PC-3 (cell line): ENCODE data around the gene NRDC. TPM values are rescaled to one million over a fixed set of nuclear protein-coding genes. Genes with fewer than 3 reads are reported as not detected.

Source experiments
- ATAC-seq: fragments of 200-7000 bp; cut with Tn5 transposase; 2 replicates; pipeline ENCODE4 v1.9.1; 2020; ENCODE audit warnings: mild to moderate bottlenecking, moderate library complexity
- BruUV-seq: library from RNA; stranded (reverse); fragments of 400-500 nt; replicated peaks from 2 replicates; lab custom pipeline; 2021; lab: Mats Ljungman, UMichigan
- CTCF ChIA-PET: fragments of 300-600 bp; sonication (Branson Sonifier 250); formaldehyde crosslinking; loops from one replicate; lab custom pipeline; 2022; ENCODE audit warnings: antibody characterized with exemption; lab: Charles Lee
- POLR2A ChIA-PET: fragments of 300-600 bp; sonication (Branson Sonifier 250); formaldehyde crosslinking; loops from one replicate; lab custom pipeline; 2022; ENCODE audit warnings: antibody characterized with exemption; ENCODE audit not compliant: unreplicated experiment; lab: Charles Lee
- DNase-seq: peaks from one replicate; pipeline ENCODE4 v3.0.0-alpha.2; 2015
- H2AFZ ChIP-seq: fragments of 300-600 bp; sonication (generic); 2 replicates; pipeline ENCODE4 v1.6.0; 2016; ENCODE audit warnings: antibody characterized with exemption, low read length
- H3F3A ChIP-seq: fragments of 300-600 bp; sonication (generic); one replicate; pipeline ENCODE4 v1.6.0; 2017; ENCODE audit warnings: antibody characterized with exemption, low read length, control low read depth, mild to moderate bottlenecking; ENCODE audit not compliant: unreplicated experiment
- H3K27ac ChIP-seq: fragments of 300-600 bp; sonication (generic); 2 replicates; pipeline ENCODE4 v1.5.1; 2016; ENCODE audit warnings: mild to moderate bottlenecking, low read length
- H3K27me3 ChIP-seq: fragments of 300-600 bp; sonication (generic); 2 replicates; pipeline ENCODE4 v1.6.1; 2016; ENCODE audit warnings: low read length, mixed read lengths
- H3K36me3 ChIP-seq: fragments of 300-600 bp; sonication (generic); 2 replicates; pipeline ENCODE4 v1.6.1; 2016; ENCODE audit warnings: low read depth, mixed run types, low read length, mixed read lengths
- H3K4me1 ChIP-seq: fragments of 300-600 bp; sonication (generic); 2 replicates; pipeline ENCODE4 v1.5.1; 2016; ENCODE audit warnings: low read length; ENCODE audit not compliant: insufficient read depth
- H3K4me2 ChIP-seq: fragments of 300-600 bp; sonication (generic); 2 replicates; pipeline ENCODE4 v1.6.0; 2016; ENCODE audit warnings: low read length
- H3K4me3 ChIP-seq: fragments of 300-600 bp; sonication (generic); 2 replicates; pipeline ENCODE4 v1.5.1; 2016; ENCODE audit warnings: mild to moderate bottlenecking, low read length, mixed read lengths
- H3K79me2 ChIP-seq: fragments of 300-600 bp; sonication (generic); 2 replicates; pipeline ENCODE4 v1.6.1; 2017; ENCODE audit warnings: low read length, mixed read lengths
- H3K9ac ChIP-seq: fragments of 300-600 bp; sonication (generic); 2 replicates; pipeline ENCODE4 v1.6.0; 2016; ENCODE audit warnings: mild to moderate bottlenecking, low read length
- H3K9me2 ChIP-seq: fragments of 300-600 bp; sonication (generic); replicated peaks from 2 replicates; pipeline ENCODE4 v1.6.1; 2016; ENCODE audit warnings: mixed run types, low read length, mixed read lengths
- H3K9me3 ChIP-seq: fragments of 300-600 bp; sonication (generic); 2 replicates; pipeline ENCODE4 v1.6.1; 2016; ENCODE audit warnings: low read length, mixed read lengths
- H4K20me1 ChIP-seq: fragments of 300-600 bp; sonication (generic); 2 replicates; pipeline ENCODE4 v1.6.1; 2016; ENCODE audit warnings: low read length, mixed read lengths
- EZH2 ChIP-seq: fragments of 300-600 bp; sonication (generic); IDR thresholded peaks from one replicate; pipeline ENCODE4 v1.6.1; 2017; ENCODE audit warnings: antibody characterized with exemption, mild to moderate bottlenecking, low read length; ENCODE audit not compliant: unreplicated experiment
- EZH2phosphoT487 ChIP-seq: fragments of 300-600 bp; sonication (generic); IDR thresholded peaks from 2 replicates; pipeline ENCODE4 v1.6.1; 2018; ENCODE audit warnings: mild to moderate bottlenecking, antibody characterized with exemption, low read length, borderline replicate concordance
- intact Hi-C: fragments of 100-400 bp; cut with micrococcal nuclease; formaldehyde crosslinking; loops from 2 replicates; pipeline ENCODE4 v1.9.0; 2023
- total RNA-seq: library from RNA; depleted of rRNA; stranded (reverse); fragments of >200 nt; gene quantifications from 2 replicates; pipeline ENCODE4 v1.2.3, GENCODE V29; 2014
- TF ChIP-seq, protein P1 (sequence below): fragments of 300-600 bp; sonication (generic); conservative IDR thresholded peaks from 2 replicates; pipeline ENCODE4 v1.5.1; 2017; ENCODE audit warnings: antibody characterized with exemption, low read depth, mild to moderate bottlenecking, low read length

NRDC gene
- total RNA-seq, 1 experiment from 2014 or later = 96.8 TPM

GRCh38 chr1:51784997-51785421 lies 93.5 kb downstream of the NRDC start:
- Histone ChIP-seq H3K9ac (no peak overlapping the region), H3K4me3 (no peak overlapping the region), H3K9me2 (no peaks in the 10 kb centered on the region), H3K9me3 (no peaks in the 10 kb centered on the region), H4K20me1 (no peaks in the 10 kb centered on the region), H3F3A (no peaks in the 10 kb centered on the region), H2AFZ (no peak overlapping the region), H3K79me2 (no peaks in the 10 kb centered on the region), H3K4me1 (no peaks in the 10 kb centered on the region), H3K27ac (no peak overlapping the region), H3K4me2 (no peak overlapping the region), H3K36me3 (peaks cover 40% of the 10 kb centered on the region), H3K27me3 (no peaks in the 10 kb centered on the region)
- DNase-seq (no peak), ATAC-seq (no peak)
- CTCF ChIA-PET = no interaction called here
- no TSS peak for BruUV-seq
- intact Hi-C loops = no loop called here
- POLR2A ChIA-PET = no interaction called here
- TF ChIP-seq EZH2phosphoT487 (no peak), EZH2 (no peak)
- TF ChIP-seq, protein P1, sequence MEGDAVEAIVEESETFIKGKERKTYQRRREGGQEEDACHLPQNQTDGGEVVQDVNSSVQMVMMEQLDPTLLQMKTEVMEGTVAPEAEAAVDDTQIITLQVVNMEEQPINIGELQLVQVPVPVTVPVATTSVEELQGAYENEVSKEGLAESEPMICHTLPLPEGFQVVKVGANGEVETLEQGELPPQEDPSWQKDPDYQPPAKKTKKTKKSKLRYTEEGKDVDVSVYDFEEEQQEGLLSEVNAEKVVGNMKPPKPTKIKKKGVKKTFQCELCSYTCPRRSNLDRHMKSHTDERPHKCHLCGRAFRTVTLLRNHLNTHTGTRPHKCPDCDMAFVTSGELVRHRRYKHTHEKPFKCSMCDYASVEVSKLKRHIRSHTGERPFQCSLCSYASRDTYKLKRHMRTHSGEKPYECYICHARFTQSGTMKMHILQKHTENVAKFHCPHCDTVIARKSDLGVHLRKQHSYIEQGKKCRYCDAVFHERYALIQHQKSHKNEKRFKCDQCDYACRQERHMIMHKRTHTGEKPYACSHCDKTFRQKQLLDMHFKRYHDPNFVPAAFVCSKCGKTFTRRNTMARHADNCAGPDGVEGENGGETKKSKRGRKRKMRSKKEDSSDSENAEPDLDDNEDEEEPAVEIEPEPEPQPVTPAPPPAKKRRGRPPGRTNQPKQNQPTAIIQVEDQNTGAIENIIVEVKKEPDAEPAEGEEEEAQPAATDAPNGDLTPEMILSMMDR = no peak

DNA sequence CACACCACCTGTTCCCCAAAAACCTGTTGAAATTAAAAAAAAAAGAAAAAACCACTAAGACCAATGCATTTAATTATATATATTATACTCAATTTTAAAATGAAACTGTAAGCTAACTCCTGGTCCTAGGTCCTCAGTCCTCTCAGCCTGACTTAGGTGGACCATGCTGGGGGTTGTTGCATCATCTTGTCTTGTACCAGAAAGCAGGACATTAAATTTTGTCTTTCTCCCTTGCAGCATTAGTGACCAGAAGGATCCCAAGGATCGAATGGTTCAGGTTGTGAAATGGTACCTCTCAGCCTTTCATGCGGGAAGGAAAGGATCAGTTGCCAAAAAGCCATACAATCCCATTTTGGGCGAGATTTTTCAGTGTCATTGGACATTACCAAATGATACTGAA lies 97.6 kb downstream of the NRDC start:
- CTCF ChIA-PET = no interaction called here
- Histone ChIP-seq H3K27ac (no peak overlapping the region), H3K36me3 (peaks cover 7% of the 10 kb centered on the region; the same call in 1 of the 2 replicates), H3K4me1 (no peaks in the 10 kb centered on the region), H3K9ac (no peak overlapping the region), H3F3A (no peaks in the 10 kb centered on the region), H4K20me1 (no peaks in the 10 kb centered on the region), H3K4me3 (no peak overlapping the region), H3K4me2 (no peak overlapping the region), H2AFZ (no peak overlapping the region), H3K9me3 (no peaks in the 10 kb centered on the region), H3K79me2 (no peaks in the 10 kb centered on the region), H3K27me3 (no peaks in the 10 kb centered on the region), H3K9me2 (no peaks in the 10 kb centered on the region)
- POLR2A ChIA-PET = no interaction called here
- ATAC-seq (no peak), DNase-seq (no peak)
- BruUV-seq = no TSS peak
- intact Hi-C loops = no loop called here
- no peak for TF ChIP-seq EZH2phosphoT487
- TF ChIP-seq, protein P1 = no peak
- no peak for TF ChIP-seq EZH2

DNA sequence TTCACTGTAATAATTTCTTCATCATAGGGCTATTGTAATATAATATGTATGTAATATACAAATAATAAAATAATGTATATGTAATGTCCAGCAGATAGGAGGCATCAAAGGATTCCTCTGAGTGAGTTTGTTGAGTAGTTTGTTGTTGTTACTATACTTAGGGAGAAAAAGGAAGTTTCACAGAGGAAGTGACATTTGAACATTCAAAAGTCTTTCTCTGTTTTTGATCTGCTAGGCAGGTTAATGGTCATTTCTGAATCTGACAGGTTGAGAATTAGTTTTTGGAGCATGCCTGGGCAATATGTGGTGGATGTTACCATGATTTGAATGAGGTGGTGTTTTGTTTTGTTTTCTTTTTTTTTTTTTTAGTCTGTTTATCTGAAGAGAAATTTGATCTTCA lies 102.1 kb downstream of the NRDC start:
- no TSS peak for BruUV-seq
- peaks cover 5% of the 10 kb centered on the region; the same call in 1 of the 2 replicates for H3K36me3 ChIP-seq
- H3K4me3 ChIP-seq = no peak overlapping the region
- no peak overlapping the region for H2AFZ ChIP-seq
- intact Hi-C loops = no loop called here
- no peak for ATAC-seq
- no peak for DNase-seq
- H3K4me1 ChIP-seq = peaks cover 13% of the 10 kb centered on the region
- H3F3A ChIP-seq = no peaks in the 10 kb centered on the region
- TF ChIP-seq, protein P1 = no peak
- H4K20me1 ChIP-seq = no peaks in the 10 kb centered on the region
- H3K9me2 ChIP-seq = no peaks in the 10 kb centered on the region
- H3K79me2 ChIP-seq = no peaks in the 10 kb centered on the region
- H3K27ac ChIP-seq = no peak overlapping the region
- H3K9ac ChIP-seq = no peak overlapping the region
- no peaks in the 10 kb centered on the region for H3K9me3 ChIP-seq
- H3K4me2 ChIP-seq = no peak overlapping the region
- ChIA-PET POLR2A (no interaction called here), CTCF (no interaction called here)
- H3K27me3 ChIP-seq = no peaks in the 10 kb centered on the region
